Measurements from ENCODE around the gene RPS13.
"Not testable (repeated sequence)": the region's sequence is repeated elsewhere in the genome, so short reads cannot be mapped to it uniquely, and the experiment has no call there.

RPS13 gene

DNA sequence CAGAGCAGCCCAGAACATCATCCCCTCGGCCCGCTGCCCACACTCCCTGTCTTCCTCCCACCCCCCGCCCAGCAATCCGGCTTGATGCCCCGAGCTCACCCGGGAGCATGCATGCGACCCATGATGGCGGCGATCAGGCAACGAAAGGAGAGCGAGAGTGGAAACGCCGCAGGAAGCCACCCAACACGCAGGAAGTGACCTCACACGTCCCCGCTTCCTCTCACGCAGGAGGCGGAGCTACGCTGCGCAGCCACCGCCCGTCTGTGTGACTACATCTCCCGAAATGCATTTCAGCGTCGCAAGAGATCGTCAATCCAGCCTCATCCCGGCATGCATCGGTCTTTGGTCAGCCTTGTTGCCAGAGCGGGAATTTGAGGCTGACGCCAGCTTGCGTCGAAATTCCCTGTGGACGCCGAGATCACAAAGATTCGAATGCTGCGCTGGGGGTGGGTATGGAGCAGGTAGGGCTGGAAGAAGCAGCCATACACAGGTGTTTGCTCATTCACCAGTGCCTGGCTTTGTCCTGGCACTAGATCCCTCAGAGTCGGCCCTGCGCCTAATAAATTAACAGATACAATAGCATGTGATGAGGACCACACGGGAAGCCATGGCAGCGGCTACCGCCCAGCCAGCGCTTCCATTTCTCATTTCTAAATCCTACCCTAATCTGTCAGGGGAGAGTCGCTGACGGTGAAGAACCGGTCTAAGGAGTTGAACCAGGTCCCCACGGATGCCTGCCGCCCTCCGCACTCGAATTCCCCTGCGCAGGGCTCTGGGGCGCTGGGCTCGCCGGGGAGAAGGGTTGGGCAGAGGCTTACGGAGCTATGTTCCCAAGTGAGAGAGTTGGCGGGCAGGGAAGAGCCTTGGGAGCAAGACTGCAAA lies at the start of gene RPS13:
Gene RPS13 (minus strand): TSS at position 148 of the 882 bp plus-strand sequence. CDS start 26 bp downstream, at position 122.
- peak; percentile 99 for DNase-seq

- DNase-seq: no peak
Observed at GRCh38 chr11:17121981-17122380, 44.5 kb upstream of the RPS13 start.

- DNase-seq: no peak
Observed at GRCh38 chr11:17117262-17117661, 39.8 kb upstream of the RPS13 start.

- DNase-seq: peak; percentile 40
Observed at GRCh38 chr11:17116117-17116516, 38.6 kb upstream of the RPS13 start.

GRCh38 chr11:17107745-17108144 lies 30.3 kb upstream of the RPS13 start:
- not testable (repeated sequence) for DNase-seq

- DNase-seq: not testable (repeated sequence)
Observed at GRCh38 chr11:17105404-17106040, 28.1 kb upstream of the RPS13 start.

DNA sequence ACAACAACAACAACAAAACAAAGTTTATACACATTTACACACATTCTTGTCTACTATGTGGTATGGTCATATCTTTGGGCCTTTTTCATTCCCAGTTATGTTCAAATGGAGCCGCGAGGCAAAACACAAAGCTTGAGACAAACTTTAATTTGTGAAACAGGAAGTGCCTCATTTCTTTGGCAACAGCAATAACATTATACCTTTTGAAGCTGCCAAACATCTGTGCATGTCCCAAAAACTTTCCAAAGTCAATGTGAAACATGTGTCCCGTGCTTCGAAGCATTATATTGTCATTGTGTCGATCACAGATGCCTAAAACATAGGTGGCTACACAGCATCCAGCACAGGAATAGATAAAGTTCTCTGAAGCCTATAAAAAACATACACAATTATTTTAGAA lies 25.0 kb upstream of the RPS13 start:
- DNase-seq: peak; percentile 54

DNA sequence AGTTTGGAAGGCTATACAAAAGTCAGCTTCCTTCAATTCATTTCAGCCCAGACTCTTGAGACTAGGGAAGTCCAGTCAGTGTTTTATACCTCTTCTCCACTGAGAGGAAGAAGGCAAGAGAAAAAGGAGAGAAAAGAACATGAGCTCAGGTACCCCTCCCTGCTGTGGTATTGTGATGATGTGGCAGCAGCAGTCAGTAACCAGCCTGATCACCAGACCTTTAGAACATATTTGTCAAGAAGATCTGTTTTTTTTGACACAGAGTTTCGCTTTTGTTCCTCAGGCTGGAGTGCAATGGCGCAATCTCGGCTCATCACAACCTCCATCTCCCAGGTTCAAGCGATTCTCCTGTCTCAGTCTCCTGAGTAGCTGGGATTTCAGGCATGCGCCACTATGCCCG lies 21.2 kb upstream of the RPS13 start:
- peak; percentile 79 for DNase-seq

DNA sequence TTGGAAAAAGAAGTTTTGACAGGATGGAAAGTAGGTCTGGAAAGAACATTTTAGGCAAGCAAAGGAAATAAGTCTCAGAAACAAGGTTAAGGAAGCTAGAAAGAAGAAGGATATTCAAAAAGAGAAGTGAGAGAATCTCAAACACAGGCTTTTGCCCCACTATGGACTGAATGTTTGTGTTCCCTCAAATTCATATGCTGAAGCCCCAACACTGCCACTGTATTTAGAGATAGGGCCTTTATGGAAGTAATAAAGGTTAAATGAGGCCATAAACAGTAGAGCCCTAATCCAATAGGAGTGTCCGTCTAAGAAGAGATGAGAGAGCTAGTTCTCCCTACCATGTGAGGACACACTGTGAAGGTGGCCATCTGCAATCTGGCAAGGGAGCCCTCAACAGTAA lies 20.6 kb upstream of the RPS13 start:
- DNase-seq: peak; percentile 77

DNA sequence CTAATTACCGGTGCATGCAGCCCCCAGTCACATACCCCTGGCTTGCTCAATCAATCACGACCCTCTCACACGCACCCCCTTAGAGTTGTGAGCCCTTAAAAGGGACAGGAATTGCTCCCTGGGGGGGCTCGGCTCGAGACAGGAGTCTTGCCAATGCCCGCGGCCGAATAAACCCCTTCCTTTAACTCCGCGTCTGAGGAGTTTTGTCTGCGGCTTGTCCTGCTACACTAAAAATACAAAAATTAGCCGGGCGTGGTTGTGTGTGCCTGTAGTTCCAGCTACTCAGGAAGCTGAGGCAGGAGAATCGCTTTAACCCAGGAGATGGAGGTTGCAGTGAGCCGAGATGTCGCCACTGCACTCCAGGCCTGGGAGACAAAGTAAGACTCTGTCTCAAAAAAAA lies 8.5 kb upstream of the RPS13 start:
- DNase-seq: not testable (repeated sequence)

DNA sequence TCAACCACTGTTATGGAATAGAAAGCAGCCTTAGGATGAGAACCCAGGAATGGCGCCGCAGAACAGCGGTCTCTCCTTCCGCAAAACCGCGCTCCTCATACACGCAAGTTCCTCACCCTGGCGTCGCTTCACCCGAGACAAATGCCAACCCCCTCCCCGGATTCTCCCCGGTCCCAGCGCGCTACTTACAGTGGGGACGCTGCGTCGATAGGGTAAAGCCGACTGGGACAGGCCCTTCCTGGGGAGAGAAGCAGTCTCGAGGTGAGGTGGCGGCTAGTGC lies 287 bp downstream of the RPS13 start:
- DNase-seq: no peak

GRCh38 chr11:17076517-17077239 lies 789 bp downstream of the RPS13 start:
- peak; percentile 26 for DNase-seq

- DNase-seq: no peak
Observed at GRCh38 chr11:17075506-17075905, 2.0 kb downstream of the RPS13 start.

GRCh38 chr11:17073370-17074027 lies 4.0 kb downstream of the RPS13 start:
- DNase-seq: no peak

GRCh38 chr11:17067417-17067816 lies 10.1 kb downstream of the RPS13 start:
- DNase-seq: no peak

- no peak for DNase-seq
Observed at GRCh38 chr11:17066691-17067090, 10.8 kb downstream of the RPS13 start.

DNA sequence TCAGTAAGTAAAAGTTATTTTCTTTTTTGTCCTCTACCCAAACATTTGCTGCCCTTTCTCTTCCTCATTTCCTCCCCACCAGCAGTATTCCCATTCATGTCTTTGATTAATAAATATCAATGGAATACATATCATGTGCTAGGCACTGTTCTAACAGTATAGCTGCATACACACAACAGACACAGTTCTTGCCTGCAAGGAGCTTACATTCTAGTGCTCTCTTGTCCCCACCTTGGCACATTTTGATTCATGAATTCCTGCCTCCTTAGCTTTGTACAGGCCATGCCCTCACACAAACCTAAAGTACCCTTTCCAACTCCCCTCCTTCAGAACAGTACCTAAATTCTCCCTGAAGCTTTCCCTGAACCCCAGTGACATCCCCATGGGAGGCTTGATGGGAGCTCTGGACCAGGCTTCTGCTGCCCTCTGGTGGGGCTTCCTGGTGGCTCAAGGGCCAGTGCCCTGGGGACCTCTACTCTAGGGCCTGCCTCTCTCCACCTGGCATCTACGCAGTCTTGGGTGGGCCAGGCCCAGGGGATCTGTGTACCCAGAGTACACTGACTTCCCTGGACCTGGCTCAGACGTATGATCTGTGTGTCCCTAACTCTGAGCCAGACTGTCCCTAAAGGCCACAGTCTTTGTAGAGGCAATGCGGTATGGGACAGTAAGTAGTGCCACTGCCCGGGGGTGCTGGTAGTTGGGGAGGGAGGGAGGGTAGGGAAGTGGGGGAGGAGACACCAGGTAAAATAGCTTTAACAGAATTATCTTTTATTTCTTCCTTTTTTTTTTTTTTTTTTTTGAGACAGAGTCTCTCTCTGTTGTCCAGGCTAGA lies 14.1 kb downstream of the RPS13 start:
- peak; percentile 36 for DNase-seq

GRCh38 chr11:17051146-17051545 lies 26.3 kb downstream of the RPS13 start:
- DNase-seq: not testable (repeated sequence)

GRCh38 chr11:17048491-17048890 lies 29.0 kb downstream of the RPS13 start:
- not testable (repeated sequence) for DNase-seq

- no peak for DNase-seq
Observed at GRCh38 chr11:17046690-17047089, 30.8 kb downstream of the RPS13 start.

GRCh38 chr11:17036666-17037658 lies 40.5 kb downstream of the RPS13 start:
- no peak for DNase-seq

Measured in MV-4-11 (cell line).